ENCODE measurements around the gene FOXN1.

The FOXN1 gene

GRCh38 chr17:28471531-28472342 lies 34.4 kb upstream of the FOXN1 start:
- Mint-ChIP-seq H3K9me3 (no peaks in the 10 kb centered on the region), H3K4me1 (ENCODE audit: low read depth in 2 of 2) (peaks cover 0 to 6% of the 10 kb centered on the region in 2 donors), H3K4me3 (no peak overlapping the region), H3K27ac (no peak overlapping the region), H3K27me3 (peaks cover 11 to 14% of the 10 kb centered on the region in 2 donors), H3K36me3 (ENCODE audit: insufficient read depth) (peaks cover 2% of the 10 kb centered on the region)
- DNase-seq (no peak), ATAC-seq (replicated peaks) (no peak)

DNA sequence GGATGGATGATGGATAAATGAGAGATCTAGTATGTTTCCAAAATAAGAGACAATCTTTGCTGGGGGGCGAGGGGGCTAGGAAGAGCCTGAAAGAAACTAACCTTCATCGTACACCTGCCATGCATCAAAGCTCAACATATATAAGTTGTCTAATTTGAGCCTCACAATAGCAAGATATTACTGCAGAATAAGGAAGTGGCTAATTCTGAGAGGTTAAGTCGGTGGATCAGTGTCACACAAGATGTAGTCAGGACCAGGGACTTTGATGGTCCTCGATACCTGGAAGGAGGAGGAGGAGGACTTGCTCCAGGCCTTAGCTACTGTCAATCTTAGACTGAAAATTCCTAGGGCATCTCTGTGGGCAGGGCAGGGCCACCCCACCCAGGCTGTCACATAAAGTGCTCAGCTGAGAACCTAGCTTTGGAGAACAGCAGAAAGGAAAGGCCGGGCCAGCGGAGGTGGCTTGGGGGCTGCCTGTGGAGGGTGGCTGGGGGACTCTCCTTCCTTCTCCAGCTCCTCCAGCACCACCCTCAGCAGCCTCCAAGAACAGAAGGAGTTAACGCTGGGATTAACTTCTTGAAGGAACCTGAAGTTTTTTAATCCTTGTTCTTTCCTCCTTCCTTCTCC lies 33.2 kb upstream of the FOXN1 start:
- Mint-ChIP-seq H3K27ac (no peak overlapping the region), H3K9me3 (no peaks in the 10 kb centered on the region), H3K36me3 (ENCODE audit: insufficient read depth) (peaks cover 2% of the 10 kb centered on the region), H3K27me3 (peaks cover 7 to 10% of the 10 kb centered on the region in 2 donors), H3K4me3 (no peak overlapping the region), H3K4me1 (ENCODE audit: low read depth in 2 of 2) (peaks cover 0 to 6% of the 10 kb centered on the region in 2 donors)
- DNase-seq, result no peak
- no peak for ATAC-seq (replicated peaks)

DNA sequence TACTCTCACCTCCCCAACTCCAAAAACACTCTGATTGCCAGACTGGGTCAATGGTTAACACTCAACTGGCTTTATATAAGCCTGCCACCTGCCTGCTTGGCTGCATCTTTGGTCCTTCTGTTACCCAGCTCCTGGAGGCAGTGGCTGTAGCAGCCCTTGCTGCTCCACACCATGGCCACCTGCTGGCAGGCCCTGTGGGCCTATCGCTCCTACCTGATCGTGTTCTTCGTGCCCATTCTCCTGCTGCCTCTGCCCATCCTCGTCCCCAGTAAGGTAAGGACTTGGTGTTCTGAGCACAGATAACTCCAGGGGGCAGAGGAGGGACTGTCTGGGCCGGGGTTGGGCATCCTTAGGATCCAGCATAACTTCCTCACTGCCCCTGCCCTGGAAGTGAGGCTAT lies 32.6 kb upstream of the FOXN1 start, which contains the start of gene SLC13A2:
Gene SLC13A2 (plus strand): TSS at position 103 of the 400 bp plus-strand sequence. CDS start 69 bp downstream, at position 172.
- peaks cover 7 to 15% of the 10 kb centered on the region in 2 donors for H3K27me3 Mint-ChIP-seq
- no peaks in the 10 kb centered on the region for H3K9me3 Mint-ChIP-seq
- peaks cover 0 to 6% of the 10 kb centered on the region in 2 donors for H3K4me1 Mint-ChIP-seq (ENCODE audit: low read depth in 2 of 2)
- no peak within 1 kb of the TSS for H3K4me3 Mint-ChIP-seq
- H3K36me3 Mint-ChIP-seq (ENCODE audit: insufficient read depth), result peaks cover 2% of the 10 kb centered on the region
- DNase-seq, result no peak
- ATAC-seq (replicated peaks), result no peak
- H3K27ac Mint-ChIP-seq, result no peak within 1 kb of the TSS

- peaks cover 2% of the 10 kb centered on the region for H3K36me3 Mint-ChIP-seq (ENCODE audit: insufficient read depth)
- H3K9me3 Mint-ChIP-seq, result no peaks in the 10 kb centered on the region
- peaks cover 0 to 6% of the 10 kb centered on the region in 2 donors for H3K4me1 Mint-ChIP-seq (ENCODE audit: low read depth in 2 of 2)
- DNase-seq (no peak), ATAC-seq (replicated peaks) (no peak)
- H3K4me3 Mint-ChIP-seq, result no peak overlapping the region
- H3K27me3 Mint-ChIP-seq, result peaks cover 7 to 18% of the 10 kb centered on the region in 2 donors
- no peak overlapping the region for H3K27ac Mint-ChIP-seq
Measured at GRCh38 chr17:28474111-28474531, 32.0 kb upstream of the FOXN1 start.

DNA sequence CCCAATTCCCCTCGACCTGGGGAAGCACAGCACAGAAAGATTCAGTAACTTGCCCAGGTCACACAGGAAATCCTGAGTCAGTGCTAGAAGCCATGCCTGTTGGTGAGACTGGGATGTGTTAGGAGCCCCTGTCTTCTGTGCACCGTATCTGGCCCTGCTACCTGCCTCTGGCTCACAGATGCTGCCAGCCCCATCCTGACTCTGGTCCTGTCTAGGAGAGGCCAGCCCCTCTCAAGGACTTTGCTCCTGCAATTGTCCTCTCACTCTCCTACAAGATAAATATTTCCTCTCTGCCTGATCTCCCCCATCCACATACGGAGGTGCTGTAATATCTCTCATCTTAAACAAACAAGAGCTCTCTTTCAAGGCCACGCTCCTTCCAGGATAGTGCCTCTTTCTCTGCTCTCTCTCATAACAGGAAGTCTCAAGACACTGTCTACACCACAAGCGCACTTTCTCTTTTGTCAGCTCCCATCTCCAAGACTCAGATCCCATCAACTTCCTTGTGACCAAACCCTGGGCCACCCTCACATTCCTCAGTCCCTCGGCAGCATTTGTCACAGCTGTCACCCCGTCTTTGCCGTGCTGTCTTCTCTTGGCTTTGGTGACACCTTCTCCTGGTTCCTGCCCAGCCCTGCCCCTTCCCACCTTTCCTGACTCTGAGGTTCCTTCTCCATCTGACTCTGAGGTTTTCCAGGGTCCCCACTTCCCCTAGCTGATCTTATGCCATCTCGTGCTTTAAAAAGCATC lies 30.8 kb upstream of the FOXN1 start:
- DNase-seq (no peak), ATAC-seq (replicated peaks) (no peak)
- Mint-ChIP-seq H3K36me3 (ENCODE audit: insufficient read depth) (peaks cover 2% of the 10 kb centered on the region), H3K9me3 (no peaks in the 10 kb centered on the region), H3K27ac (no peak overlapping the region), H3K27me3 (peaks cover 7 to 18% of the 10 kb centered on the region in 2 donors), H3K4me3 (no peak overlapping the region), H3K4me1 (ENCODE audit: low read depth in 2 of 2) (peaks cover 0 to 6% of the 10 kb centered on the region in 2 donors)

DNA sequence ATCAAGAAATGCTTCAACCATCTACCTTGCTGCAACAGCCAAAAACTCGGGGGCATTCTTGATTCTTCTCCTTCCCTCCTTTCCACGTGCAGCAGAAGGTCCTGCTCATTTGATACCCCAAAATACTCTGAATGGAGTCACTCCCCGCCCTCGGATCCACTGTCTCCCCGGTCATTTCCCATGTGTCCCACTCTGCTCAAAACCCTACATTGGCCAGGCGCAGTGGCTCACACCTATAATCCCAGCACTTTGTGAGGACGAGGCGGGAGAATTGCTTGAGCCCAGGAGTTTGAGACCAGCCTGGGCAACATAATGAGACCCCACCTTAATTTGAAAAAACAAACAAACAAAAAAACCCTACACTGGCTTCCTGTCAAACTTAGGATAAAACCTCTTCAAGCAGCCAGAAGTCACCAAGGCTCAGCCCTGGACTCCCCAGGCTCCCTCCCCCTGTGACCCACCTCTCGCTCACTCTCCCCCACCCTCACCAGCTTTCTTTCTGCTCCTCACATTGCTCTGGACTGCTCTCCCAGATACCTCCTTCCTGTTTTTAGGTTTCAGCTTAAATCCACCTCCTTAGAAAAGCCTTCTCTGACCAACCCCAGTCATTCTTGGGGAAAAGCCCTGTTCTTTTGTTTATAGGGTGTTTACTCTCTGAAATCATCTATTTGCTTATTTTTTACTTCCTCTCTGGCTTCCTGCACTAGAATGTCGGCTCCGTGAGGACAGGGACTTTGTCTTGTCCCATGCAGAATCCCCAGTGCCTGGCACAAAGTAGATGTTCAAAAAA lies 29.9 kb upstream of the FOXN1 start:
- Mint-ChIP-seq H3K27ac (no peak overlapping the region), H3K9me3 (no peaks in the 10 kb centered on the region), H3K4me3 (no peak overlapping the region), H3K4me1 (ENCODE audit: low read depth in 2 of 2) (peaks cover 0 to 6% of the 10 kb centered on the region in 2 donors), H3K27me3 (peaks cover 7 to 18% of the 10 kb centered on the region in 2 donors), H3K36me3 (ENCODE audit: insufficient read depth) (peaks cover 2% of the 10 kb centered on the region)
- ATAC-seq (replicated peaks), result no peak
- DNase-seq, result no peak

GRCh38 chr17:28477928-28478327 lies 28.2 kb upstream of the FOXN1 start:
- ATAC-seq (replicated peaks), result no peak
- peaks cover 7 to 18% of the 10 kb centered on the region in 2 donors for H3K27me3 Mint-ChIP-seq
- H3K4me1 Mint-ChIP-seq (ENCODE audit: low read depth in 2 of 2), result peaks cover 0 to 6% of the 10 kb centered on the region in 2 donors
- DNase-seq, result no peak
- no peaks in the 10 kb centered on the region for H3K9me3 Mint-ChIP-seq
- H3K4me3 Mint-ChIP-seq, result no peak overlapping the region
- peaks cover 2% of the 10 kb centered on the region for H3K36me3 Mint-ChIP-seq (ENCODE audit: insufficient read depth)
- H3K27ac Mint-ChIP-seq, result no peak overlapping the region

GRCh38 chr17:28478712-28479615 lies 27.2 kb upstream of the FOXN1 start:
- Mint-ChIP-seq H3K4me1 (ENCODE audit: low read depth in 2 of 2) (peaks cover 0 to 6% of the 10 kb centered on the region in 2 donors), H3K27me3 (peaks cover 7 to 18% of the 10 kb centered on the region in 2 donors), H3K4me3 (no peak overlapping the region), H3K27ac (no peak overlapping the region), H3K9me3 (no peaks in the 10 kb centered on the region), H3K36me3 (ENCODE audit: insufficient read depth) (peaks cover 2% of the 10 kb centered on the region)
- DNase-seq (no peak), ATAC-seq (replicated peaks) (no peak)

GRCh38 chr17:28480278-28480677 lies 25.9 kb upstream of the FOXN1 start:
- ATAC-seq (replicated peaks), result no peak
- Mint-ChIP-seq H3K36me3 (ENCODE audit: insufficient read depth) (peaks cover 2% of the 10 kb centered on the region), H3K4me3 (no peak overlapping the region), H3K4me1 (ENCODE audit: low read depth in 2 of 2) (peaks cover 0 to 4% of the 10 kb centered on the region in 2 donors), H3K27ac (no peak overlapping the region), H3K9me3 (no peaks in the 10 kb centered on the region), H3K27me3 (peaks cover 7 to 18% of the 10 kb centered on the region in 2 donors)
- no peak for DNase-seq

- ATAC-seq (replicated peaks), result no peak
- no peak overlapping the region for H3K4me3 Mint-ChIP-seq
Measured at GRCh38 chr17:28480799-28481571, 25.2 kb upstream of the FOXN1 start.

GRCh38 chr17:28482551-28483199 lies 23.5 kb upstream of the FOXN1 start:
- H3K4me1 Mint-ChIP-seq (ENCODE audit: low read depth in 2 of 2), result no peaks in the 10 kb centered on the region
- no peaks in the 10 kb centered on the region for H3K36me3 Mint-ChIP-seq (ENCODE audit: insufficient read depth)
- ATAC-seq (replicated peaks) (no peak), DNase-seq (no peak)
- H3K27me3 Mint-ChIP-seq, result peaks cover 0 to 9% of the 10 kb centered on the region in 2 donors
- H3K27ac Mint-ChIP-seq, result no peak overlapping the region
- H3K4me3 Mint-ChIP-seq, result no peak overlapping the region
- no peaks in the 10 kb centered on the region for H3K9me3 Mint-ChIP-seq

More at GRCh38 chr17:28480799-28481571, 25.2 kb upstream of the FOXN1 start:
- Mint-ChIP-seq H3K27me3 (peaks cover 1 to 18% of the 10 kb centered on the region in 2 donors), H3K36me3 (ENCODE audit: insufficient read depth) (peaks cover 2% of the 10 kb centered on the region), H3K4me1 (ENCODE audit: low read depth in 2 of 2) (no peaks in the 10 kb centered on the region), H3K27ac (no peak overlapping the region), H3K9me3 (no peaks in the 10 kb centered on the region)
- DNase-seq, result no peak
